Panc1 (cell line): ENCODE measurements around the gene C5orf46. TPM values are rescaled to one million over a fixed set of nuclear protein-coding genes. Genes with fewer than 3 reads are reported as not detected.
A peak's percentile ranks its signal among the peaks of the same experiment; 100 is the strongest.

Experiments
- ATAC-seq: fragments of 200-7000 bp; cut with Tn5 transposase; 2 replicates; pipeline ENCODE4 v1.9.1; 2020; ENCODE audit warnings: mild to moderate bottlenecking, moderate library complexity
- BruUV-seq: library from RNA; stranded (reverse); fragments of 400-500 nt; replicated peaks from 2 replicates; lab custom pipeline; 2021; lab: Mats Ljungman, UMichigan
- CTCF ChIA-PET: fragments of 300-600 bp; sonication (Branson Sonifier 250); formaldehyde crosslinking; loops from one replicate; lab custom pipeline; 2022; ENCODE audit warnings: antibody characterized with exemption; lab: Charles Lee
- POLR2A ChIA-PET: fragments of 300-600 bp; sonication (Branson Sonifier 250); formaldehyde crosslinking; loops from one replicate; lab custom pipeline; 2022; ENCODE audit warnings: antibody characterized with exemption; lab: Charles Lee
- DNase-seq: peaks from one replicate; pipeline ENCODE4 v3.0.0-alpha.2; 2010; ENCODE audit warnings: low read depth, low spot score
- H3K27ac ChIP-seq: 2 replicates; pipeline ENCODE4 v1.5.1; 2011; ENCODE audit warnings: mild to moderate bottlenecking, low read length, inconsistent platforms
- H3K27me3 ChIP-seq: fragments of 200-500 bp; sonication (Bioruptor generic); 2 replicates; pipeline ENCODE4 v1.6.0; 2014; ENCODE audit warnings: low read length, inconsistent platforms; ENCODE audit not compliant: control insufficient read depth, insufficient read depth
- H3K36me3 ChIP-seq: fragments of 200-500 bp; sonication (Bioruptor generic); 2 replicates; pipeline ENCODE4 v1.5.1; 2014; ENCODE audit warnings: inconsistent platforms, mild to moderate bottlenecking, low read length, moderate library complexity; ENCODE audit not compliant: control insufficient read depth, insufficient read depth
- H3K4me1 ChIP-seq: 2 replicates; pipeline ENCODE4 v1.5.1; 2011; ENCODE audit warnings: inconsistent platforms, mild to moderate bottlenecking, low read length, moderate library complexity; ENCODE audit not compliant: control insufficient read depth, insufficient read depth
- H3K4me3 ChIP-seq, 2 experiments: 2 replicates each; pipeline ENCODE4 v1.5.1; 2011 to 2012; ENCODE audit warnings: low read depth in 2 of 2, low read length in 2 of 2, mild to moderate bottlenecking in 2 of 2, inconsistent platforms in 1 of 2, moderate library complexity in 1 of 2
- H3K9me3 ChIP-seq: fragments of 200-500 bp; sonication (Bioruptor generic); 2 replicates; pipeline ENCODE4 v1.5.1; 2014; ENCODE audit warnings: low read depth, mild to moderate bottlenecking, inconsistent platforms, low read length, moderate library complexity; ENCODE audit not compliant: control insufficient read depth, insufficient read depth
- POLR2AphosphoS5 ChIP-seq: IDR thresholded peaks from 2 replicates; pipeline ENCODE4 v1.6.1; 2012; ENCODE audit warnings: mild to moderate bottlenecking, low read depth, low read length, moderate library complexity
- SIN3A ChIP-seq: IDR thresholded peaks from 2 replicates; pipeline ENCODE4 v1.6.1; 2012; ENCODE audit warnings: low read depth, mild to moderate bottlenecking, low read length, moderate library complexity, borderline replicate concordance; ENCODE audit not compliant: insufficient read depth
- TCF7L2 ChIP-seq: IDR thresholded peaks from 2 replicates; pipeline ENCODE4 v1.6.1; 2011; ENCODE audit warnings: mild to moderate bottlenecking, low read depth, low read length, inconsistent platforms
- in situ Hi-C: cut with HindIII; loops from 2 replicates; pipeline ENCODE4 v1.10.0; 2016; ENCODE audit warnings: low sequenced_read_pairs, low pct_unique_long_range_greater_than_20kb
- intact Hi-C: fragments of 100-400 bp; cut with micrococcal nuclease; formaldehyde crosslinking; loops from one replicate; pipeline ENCODE4 v1.10.0; 2022; ENCODE audit not compliant: unreplicated experiment
- total RNA-seq: library from RNA; stranded (reverse); gene quantifications from one replicate; pipeline ENCODE4 v1.2.1, GENCODE V29; 2021; ENCODE audit not compliant: unreplicated experiment
- TF ChIP-seq, protein P1 (sequence below): fragments of 450-650 bp; IDR thresholded peaks from 2 replicates; pipeline ENCODE4 v1.5.1; 2017; ENCODE audit warnings: mild to moderate bottlenecking
- TF ChIP-seq, protein P2 (sequence below), 2 experiments: IDR thresholded peaks; 2 replicates each; pipeline ENCODE4 v1.6.1; 2011 to 2012; ENCODE audit warnings: low read depth in 2 of 2, control low read depth in 1 of 2, low read length in 1 of 2, mild to moderate bottlenecking in 1 of 2, moderate library complexity in 1 of 2; ENCODE audit not compliant: insufficient read depth in 1 of 2

The C5orf46 gene
- total RNA-seq, 1 experiment from 2014 or later, result not detected

DNA sequence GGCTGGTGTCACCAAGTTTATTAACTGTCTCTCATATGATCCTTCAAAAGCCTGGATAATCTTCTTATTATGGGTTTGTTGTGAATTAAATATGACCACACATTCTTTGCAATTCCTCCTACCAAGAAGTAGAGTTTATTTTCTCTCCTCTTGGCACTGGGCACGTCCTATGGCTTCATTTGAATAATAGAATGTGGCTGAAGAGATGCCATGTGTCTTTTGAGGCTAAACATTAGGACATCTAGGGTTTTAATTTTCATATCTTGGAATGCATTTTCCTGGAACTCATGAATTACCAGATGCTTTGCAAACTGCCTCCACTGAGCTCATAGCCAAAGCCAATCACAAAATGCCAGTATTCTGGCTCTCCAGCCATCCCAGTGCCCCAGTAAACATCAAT lies 47.8 kb downstream of the C5orf46 start:
- Histone ChIP-seq H3K4me1 (no peaks in the 10 kb centered on the region), H3K27ac (no peak overlapping the region), H3K4me3 (no peak overlapping the region), H3K36me3 (no peaks in the 10 kb centered on the region), H3K9me3 (no peaks in the 10 kb centered on the region), H3K27me3 (no peaks in the 10 kb centered on the region)
- ATAC-seq (no peak), DNase-seq (no peak)
- intact Hi-C loops, result no loop called here
- in situ Hi-C loops, result no loop called here
- TF ChIP-seq POLR2AphosphoS5 (no peak), SIN3A (no peak), TCF7L2 (no peak)
- TF ChIP-seq, protein P1, sequence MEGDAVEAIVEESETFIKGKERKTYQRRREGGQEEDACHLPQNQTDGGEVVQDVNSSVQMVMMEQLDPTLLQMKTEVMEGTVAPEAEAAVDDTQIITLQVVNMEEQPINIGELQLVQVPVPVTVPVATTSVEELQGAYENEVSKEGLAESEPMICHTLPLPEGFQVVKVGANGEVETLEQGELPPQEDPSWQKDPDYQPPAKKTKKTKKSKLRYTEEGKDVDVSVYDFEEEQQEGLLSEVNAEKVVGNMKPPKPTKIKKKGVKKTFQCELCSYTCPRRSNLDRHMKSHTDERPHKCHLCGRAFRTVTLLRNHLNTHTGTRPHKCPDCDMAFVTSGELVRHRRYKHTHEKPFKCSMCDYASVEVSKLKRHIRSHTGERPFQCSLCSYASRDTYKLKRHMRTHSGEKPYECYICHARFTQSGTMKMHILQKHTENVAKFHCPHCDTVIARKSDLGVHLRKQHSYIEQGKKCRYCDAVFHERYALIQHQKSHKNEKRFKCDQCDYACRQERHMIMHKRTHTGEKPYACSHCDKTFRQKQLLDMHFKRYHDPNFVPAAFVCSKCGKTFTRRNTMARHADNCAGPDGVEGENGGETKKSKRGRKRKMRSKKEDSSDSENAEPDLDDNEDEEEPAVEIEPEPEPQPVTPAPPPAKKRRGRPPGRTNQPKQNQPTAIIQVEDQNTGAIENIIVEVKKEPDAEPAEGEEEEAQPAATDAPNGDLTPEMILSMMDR, result no peak
- TF ChIP-seq, protein P2, sequence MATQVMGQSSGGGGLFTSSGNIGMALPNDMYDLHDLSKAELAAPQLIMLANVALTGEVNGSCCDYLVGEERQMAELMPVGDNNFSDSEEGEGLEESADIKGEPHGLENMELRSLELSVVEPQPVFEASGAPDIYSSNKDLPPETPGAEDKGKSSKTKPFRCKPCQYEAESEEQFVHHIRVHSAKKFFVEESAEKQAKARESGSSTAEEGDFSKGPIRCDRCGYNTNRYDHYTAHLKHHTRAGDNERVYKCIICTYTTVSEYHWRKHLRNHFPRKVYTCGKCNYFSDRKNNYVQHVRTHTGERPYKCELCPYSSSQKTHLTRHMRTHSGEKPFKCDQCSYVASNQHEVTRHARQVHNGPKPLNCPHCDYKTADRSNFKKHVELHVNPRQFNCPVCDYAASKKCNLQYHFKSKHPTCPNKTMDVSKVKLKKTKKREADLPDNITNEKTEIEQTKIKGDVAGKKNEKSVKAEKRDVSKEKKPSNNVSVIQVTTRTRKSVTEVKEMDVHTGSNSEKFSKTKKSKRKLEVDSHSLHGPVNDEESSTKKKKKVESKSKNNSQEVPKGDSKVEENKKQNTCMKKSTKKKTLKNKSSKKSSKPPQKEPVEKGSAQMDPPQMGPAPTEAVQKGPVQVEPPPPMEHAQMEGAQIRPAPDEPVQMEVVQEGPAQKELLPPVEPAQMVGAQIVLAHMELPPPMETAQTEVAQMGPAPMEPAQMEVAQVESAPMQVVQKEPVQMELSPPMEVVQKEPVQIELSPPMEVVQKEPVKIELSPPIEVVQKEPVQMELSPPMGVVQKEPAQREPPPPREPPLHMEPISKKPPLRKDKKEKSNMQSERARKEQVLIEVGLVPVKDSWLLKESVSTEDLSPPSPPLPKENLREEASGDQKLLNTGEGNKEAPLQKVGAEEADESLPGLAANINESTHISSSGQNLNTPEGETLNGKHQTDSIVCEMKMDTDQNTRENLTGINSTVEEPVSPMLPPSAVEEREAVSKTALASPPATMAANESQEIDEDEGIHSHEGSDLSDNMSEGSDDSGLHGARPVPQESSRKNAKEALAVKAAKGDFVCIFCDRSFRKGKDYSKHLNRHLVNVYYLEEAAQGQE (IDR thresholded peaks at IDR 0.05; ENCODE audit: insufficient read depth in 1 of 2, low read depth in 2 of 2, low read length in 1 of 2), result no peak
- no TSS peak for BruUV-seq
- ChIA-PET CTCF (no interaction called here), POLR2A (no interaction called here)

DNA sequence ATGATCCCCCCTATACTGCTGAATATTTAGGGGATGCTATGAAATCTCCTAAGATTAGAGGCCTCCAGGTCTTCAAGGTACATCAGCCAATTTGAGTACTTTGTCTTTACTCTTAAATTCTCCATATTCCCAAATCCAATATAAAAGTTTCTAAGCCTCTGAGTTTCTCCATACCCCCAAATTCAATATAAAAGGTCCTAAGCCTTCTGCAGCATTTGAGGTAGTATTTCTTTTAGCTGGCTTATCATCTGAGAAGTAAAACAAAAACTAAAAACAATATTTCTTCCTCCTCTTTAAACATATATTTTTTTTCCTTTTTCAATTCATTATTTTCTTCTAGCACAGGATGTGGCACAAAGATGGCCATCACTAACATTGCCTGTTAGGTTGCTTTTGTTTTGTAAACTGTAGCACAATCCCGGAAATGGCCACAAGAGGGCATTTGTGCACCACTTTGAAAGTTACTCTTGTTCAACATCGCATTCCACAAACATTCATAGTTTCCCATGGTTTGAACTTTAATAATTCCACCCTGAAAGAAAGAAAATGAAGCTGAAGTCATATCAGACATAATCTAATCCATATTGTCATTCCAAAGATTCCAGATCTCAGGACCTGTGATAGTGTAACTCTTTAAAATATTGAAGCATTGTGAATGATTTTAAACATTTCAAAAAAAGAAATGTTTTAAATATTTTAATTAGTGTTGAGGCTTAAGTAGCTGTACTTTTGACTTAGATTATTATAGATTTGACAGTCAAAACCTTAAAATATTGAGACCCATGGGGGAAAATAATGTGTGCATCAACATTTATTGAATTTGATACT lies 48.8 kb downstream of the C5orf46 start:
- ChIA-PET POLR2A (no interaction called here), CTCF (no interaction called here)
- TF ChIP-seq, protein P2 (IDR thresholded peaks at IDR 0.05; ENCODE audit: insufficient read depth in 1 of 2, low read depth in 2 of 2, low read length in 1 of 2), result no peak
- TF ChIP-seq, protein P1, result peak; percentile 76; the same call in 1 of the 2 replicates
- TF ChIP-seq SIN3A (no peak), POLR2AphosphoS5 (no peak), TCF7L2 (no peak)
- BruUV-seq, result no TSS peak
- no peak for ATAC-seq
- Histone ChIP-seq H3K4me1 (no peaks in the 10 kb centered on the region), H3K27me3 (no peaks in the 10 kb centered on the region), H3K9me3 (no peaks in the 10 kb centered on the region), H3K36me3 (no peaks in the 10 kb centered on the region), H3K27ac (no peak overlapping the region), H3K4me3 (no peak overlapping the region)
- in situ Hi-C loops (no loop called here), intact Hi-C loops (loop anchor here (1.0 kb wide), 1 partner anchor 78 kb away; no protein-coding TSS in a partner anchor)
- DNase-seq, result peak; percentile 52
